Measurements from ENCODE around the gene CRYZL1. TPM values are rescaled to one million over a fixed set of nuclear protein-coding genes. Genes with fewer than 3 reads are reported as not detected.

The CRYZL1 gene
- total and polyA plus RNA-seq, 8 donors, result 21.8 to 84.5 (median 63.4) TPM

DNA sequence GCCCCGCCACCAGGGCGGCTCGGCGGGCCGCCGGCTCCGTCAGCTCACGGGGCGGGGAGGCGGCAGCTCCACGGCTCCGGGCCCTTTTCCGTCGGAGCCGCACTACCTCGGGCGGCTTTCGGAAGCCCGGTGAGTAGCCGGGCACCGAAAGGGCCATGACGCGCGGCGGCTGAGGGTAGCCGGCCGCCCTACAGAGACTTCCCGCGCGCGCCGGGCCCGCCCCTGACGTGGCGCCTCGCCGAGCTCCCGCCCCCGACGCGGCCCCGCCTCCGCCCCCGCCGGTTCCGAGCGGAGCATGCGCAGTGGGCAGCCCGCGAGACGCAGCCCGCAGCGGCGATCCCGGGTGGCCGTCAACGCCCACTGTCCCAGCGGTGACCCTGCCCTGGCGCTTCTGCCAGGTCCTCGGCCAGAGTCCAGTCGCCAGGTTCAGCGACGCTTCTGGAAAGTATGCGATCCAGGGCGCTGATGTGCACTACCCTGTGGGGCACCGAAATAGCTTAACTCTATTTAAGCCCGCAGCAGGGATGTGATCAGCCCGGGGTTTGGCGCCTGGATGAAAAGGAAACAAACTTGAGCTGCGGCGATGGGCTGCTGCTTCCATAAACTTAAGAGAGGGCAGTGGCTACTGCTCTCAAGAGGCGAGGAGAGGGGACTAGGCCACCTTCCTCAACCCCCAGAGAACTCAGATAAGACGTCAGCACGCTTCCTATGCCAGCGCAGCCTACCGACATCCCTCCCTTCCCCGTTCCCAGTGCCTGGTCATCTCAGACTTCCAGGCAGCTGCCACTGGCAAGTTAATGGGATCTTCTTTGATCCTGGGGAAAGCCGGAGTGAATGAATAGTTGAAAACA is 52.8 kb downstream of the CRYZL1 start, which contains the start of gene DONSON:
DONSON (minus strand) TSS at position 200 of the 851 bp plus-strand sequence; CDS start at position 157, 43 bp downstream.
- intact Hi-C loops (cut with DNase I), result no loop called here
- ATAC-seq (peak; percentile 97), DNase-seq (peak; percentile 89 to 98 (median 92))
- peak within 1 kb of the TSS; percentile 66 to 79 for H3K4me3 ChIP-seq
- no peaks in the 10 kb centered on the region for H3K9me3 ChIP-seq
- H3K36me3 ChIP-seq, result no peaks in the 10 kb centered on the region
- no peak for TF ChIP-seq CTCF (IDR thresholded peaks at IDR 0.05)
- H3K4me1 ChIP-seq, result peaks cover 4 to 22% of the 10 kb centered on the region in 2 donors
- H3K27me3 ChIP-seq, result no peaks in the 10 kb centered on the region
- H3K27ac ChIP-seq, result peak within 1 kb of the TSS; percentile 85 to 86

DNA sequence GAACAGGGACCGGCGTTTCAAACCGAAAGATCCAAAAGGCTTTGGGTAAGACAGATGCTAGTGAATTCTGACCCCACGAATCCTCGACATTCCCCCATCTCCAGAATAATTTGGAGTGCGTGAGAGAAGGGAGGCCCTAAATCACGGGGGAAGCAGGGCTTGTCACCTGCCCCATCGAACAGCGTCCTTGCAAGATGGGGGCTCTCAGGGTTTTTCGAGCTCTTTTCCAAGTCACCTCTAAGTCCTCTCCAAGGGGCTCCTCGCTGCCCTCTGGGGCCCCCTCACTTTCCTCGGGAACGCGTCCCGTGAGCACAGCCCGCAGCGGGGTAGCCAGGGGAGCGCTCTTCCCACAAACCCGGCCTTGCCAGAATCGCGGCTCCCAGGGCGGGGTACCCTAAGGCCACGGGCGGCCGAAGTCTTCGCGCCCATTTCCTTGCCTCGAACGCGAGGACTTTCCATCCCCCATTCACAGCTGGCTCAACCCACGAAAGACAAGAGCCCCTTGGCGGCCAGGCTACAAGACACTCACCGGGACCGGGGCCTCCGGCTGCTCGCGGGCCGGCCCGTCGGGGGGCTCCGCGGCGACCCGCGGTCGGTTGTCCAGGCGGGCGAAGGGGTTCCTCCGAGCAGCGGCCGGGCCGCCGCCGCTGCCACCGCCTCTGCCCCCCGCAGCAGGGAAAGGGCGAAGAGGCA is 53.6 kb downstream of the CRYZL1 start:
- ATAC-seq (peak; percentile 33), DNase-seq (peak; percentile 39 to 80 (median 50))
- no peak for TF ChIP-seq CTCF (IDR thresholded peaks at IDR 0.05)
- H3K27ac ChIP-seq, result peak overlapping the region; percentile 85 to 86
- H3K36me3 ChIP-seq, result no peaks in the 10 kb centered on the region
- H3K27me3 ChIP-seq, result no peaks in the 10 kb centered on the region
- no peaks in the 10 kb centered on the region for H3K9me3 ChIP-seq
- peak overlapping the region; percentile 66 to 79 for H3K4me3 ChIP-seq
- intact Hi-C loops (cut with DNase I), result no loop called here
- peaks cover 4 to 22% of the 10 kb centered on the region in 2 donors for H3K4me1 ChIP-seq

- peaks cover 4 to 22% of the 10 kb centered on the region in 2 donors for H3K4me1 ChIP-seq
- H3K27me3 ChIP-seq, result no peaks in the 10 kb centered on the region
- ATAC-seq (no peak), DNase-seq (no peak)
- H3K4me3 ChIP-seq, result no peak overlapping the region
- no peak overlapping the region for H3K27ac ChIP-seq
- no peaks in the 10 kb centered on the region for H3K36me3 ChIP-seq
- intact Hi-C loops (cut with DNase I), result no loop called here
- no peak for TF ChIP-seq CTCF (IDR thresholded peaks at IDR 0.05)
- H3K9me3 ChIP-seq, result no peaks in the 10 kb centered on the region
Observed at GRCh38 chr21:33586927-33587326, 54.6 kb downstream of the CRYZL1 start.

DNA sequence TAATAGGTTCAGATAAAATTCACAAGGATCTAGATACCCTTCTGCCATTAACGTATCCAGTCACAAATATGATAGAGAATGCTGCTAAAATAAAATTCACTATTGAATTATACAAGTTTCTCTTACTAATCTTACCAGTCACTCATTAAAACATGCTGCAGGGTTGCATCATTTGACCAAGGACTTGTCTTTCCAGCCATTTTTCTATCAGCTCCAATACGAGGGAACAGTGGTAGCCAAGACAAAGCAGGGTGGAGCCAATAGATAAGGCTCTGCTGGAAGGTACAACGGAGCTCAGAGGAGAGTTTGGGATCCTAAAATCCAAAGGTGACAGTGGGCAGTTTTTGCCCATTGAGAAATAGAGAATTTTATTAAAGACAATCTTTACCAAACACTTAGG is 57.1 kb downstream of the CRYZL1 start:
- Histone ChIP-seq H3K9me3 (no peaks in the 10 kb centered on the region), H3K4me3 (no peak overlapping the region), H3K27ac (no peak overlapping the region), H3K36me3 (no peaks in the 10 kb centered on the region), H3K27me3 (no peaks in the 10 kb centered on the region), H3K4me1 (peaks cover 4 to 21% of the 10 kb centered on the region in 2 donors)
- DNase-seq, result no peak
- ATAC-seq, result no peak
- intact Hi-C loops (cut with DNase I), result no loop called here
- no peak for TF ChIP-seq CTCF (IDR thresholded peaks at IDR 0.05)

GRCh38 chr21:33578959-33579542 is 62.5 kb downstream of the CRYZL1 start:
- Histone ChIP-seq H3K4me3 (no peak overlapping the region), H3K27ac (peak overlapping the region in 1 of 2 donors; percentile 58), H3K36me3 (peaks cover 0 to 42% of the 10 kb centered on the region in 2 donors), H3K27me3 (no peaks in the 10 kb centered on the region), H3K4me1 (peaks cover 0 to 22% of the 10 kb centered on the region in 2 donors), H3K9me3 (no peaks in the 10 kb centered on the region)
- DNase-seq, result no peak
- intact Hi-C loops (cut with DNase I), result no loop called here
- no peak for TF ChIP-seq CTCF (IDR thresholded peaks at IDR 0.05)
- no peak for ATAC-seq
